ENCODE data around the gene ESRRA.

DNA sequence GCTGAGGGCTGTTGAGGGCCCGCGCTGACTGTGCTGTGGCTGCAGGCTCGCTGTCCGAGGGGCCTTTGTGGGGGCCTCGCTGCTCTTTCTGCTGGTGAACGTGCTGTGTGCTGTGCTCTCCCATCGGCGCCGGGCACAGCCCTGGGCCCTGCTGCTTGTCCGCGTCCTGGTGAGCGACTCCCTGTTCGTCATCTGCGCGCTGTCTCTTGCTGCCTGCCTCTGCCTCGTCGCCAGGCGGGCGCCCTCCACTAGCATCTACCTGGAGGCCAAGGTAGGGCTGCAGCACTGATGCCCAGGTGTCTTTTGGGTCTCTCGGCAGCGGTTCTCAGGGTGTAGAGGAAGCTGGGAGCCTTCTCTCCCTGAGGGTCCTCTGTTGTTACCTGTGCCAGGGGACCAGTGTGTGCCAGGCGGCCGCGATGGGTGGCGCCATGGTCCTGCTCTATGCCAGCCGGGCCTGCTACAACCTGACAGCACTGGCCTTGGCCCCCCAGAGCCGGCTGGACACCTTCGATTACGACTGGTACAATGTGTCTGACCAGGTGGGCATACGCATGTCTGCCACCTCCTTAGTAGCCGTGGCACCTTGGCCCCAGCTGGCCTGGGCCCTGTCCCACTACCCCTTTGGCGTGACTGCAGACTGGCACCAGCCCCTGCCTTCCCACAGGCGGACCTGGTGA is 17.5 kb upstream of the ESRRA start:
- TF ChIP-seq POLR2A (IDR thresholded peaks at IDR 0.05) = no peak
- TF ChIP-seq, protein P1, sequence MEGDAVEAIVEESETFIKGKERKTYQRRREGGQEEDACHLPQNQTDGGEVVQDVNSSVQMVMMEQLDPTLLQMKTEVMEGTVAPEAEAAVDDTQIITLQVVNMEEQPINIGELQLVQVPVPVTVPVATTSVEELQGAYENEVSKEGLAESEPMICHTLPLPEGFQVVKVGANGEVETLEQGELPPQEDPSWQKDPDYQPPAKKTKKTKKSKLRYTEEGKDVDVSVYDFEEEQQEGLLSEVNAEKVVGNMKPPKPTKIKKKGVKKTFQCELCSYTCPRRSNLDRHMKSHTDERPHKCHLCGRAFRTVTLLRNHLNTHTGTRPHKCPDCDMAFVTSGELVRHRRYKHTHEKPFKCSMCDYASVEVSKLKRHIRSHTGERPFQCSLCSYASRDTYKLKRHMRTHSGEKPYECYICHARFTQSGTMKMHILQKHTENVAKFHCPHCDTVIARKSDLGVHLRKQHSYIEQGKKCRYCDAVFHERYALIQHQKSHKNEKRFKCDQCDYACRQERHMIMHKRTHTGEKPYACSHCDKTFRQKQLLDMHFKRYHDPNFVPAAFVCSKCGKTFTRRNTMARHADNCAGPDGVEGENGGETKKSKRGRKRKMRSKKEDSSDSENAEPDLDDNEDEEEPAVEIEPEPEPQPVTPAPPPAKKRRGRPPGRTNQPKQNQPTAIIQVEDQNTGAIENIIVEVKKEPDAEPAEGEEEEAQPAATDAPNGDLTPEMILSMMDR (IDR thresholded peaks at IDR 0.05) = no peak
